Adrenal gland (tissue), 5 donors: ENCODE measurements around the gene GPC3.

Experiments used
- POLR2A ChIP-seq, 2 donors: fragments of 450-650 bp; IDR thresholded peaks; one replicate each; pipeline ENCODE4 v1.6.1; 2017; ENCODE audit warnings: antibody characterized with exemption in 2 of 2, mild to moderate bottlenecking in 2 of 2, moderate library complexity in 1 of 2
- TF ChIP-seq, protein P1 (sequence below), 6 experiments: fragments of 450-650 bp in 4 of 6; fragments of 200-600 bp in 2 of 6; sonication (generic) in 1 of 6; IDR thresholded peaks; 1 replicate in 5 of 6; 2 replicates in 1 of 6; pipeline versions ENCODE4 v1.5.1 to v1.8.0; 2016 to 2021; ENCODE audit warnings: antibody characterized with exemption in 6 of 6, mild to moderate bottlenecking in 2 of 6, moderate library complexity in 1 of 6
- donor health status: DM: no; HTN: no; CAD: no.

DNA sequence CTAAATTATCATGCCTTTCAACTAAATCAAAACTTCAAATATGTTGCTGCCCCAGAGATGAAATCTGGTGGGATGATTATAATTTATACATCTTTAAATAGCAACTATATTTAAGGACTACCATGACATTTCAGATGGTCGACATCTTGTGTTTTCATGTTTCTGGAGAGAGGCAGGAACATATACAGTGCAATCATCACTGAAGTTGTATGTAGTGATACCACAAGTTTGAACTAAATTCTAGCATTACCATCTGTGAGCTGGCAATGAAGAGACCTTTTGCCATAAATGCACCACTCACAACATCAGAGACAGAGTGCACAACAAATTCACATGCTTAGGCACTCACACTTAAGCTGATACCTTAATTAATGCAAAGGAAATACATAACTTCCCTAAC lies 373.7 kb downstream of the GPC3 start:
- TF ChIP-seq POLR2A (IDR thresholded peaks at IDR 0.05), result no peak
- TF ChIP-seq, protein P1, sequence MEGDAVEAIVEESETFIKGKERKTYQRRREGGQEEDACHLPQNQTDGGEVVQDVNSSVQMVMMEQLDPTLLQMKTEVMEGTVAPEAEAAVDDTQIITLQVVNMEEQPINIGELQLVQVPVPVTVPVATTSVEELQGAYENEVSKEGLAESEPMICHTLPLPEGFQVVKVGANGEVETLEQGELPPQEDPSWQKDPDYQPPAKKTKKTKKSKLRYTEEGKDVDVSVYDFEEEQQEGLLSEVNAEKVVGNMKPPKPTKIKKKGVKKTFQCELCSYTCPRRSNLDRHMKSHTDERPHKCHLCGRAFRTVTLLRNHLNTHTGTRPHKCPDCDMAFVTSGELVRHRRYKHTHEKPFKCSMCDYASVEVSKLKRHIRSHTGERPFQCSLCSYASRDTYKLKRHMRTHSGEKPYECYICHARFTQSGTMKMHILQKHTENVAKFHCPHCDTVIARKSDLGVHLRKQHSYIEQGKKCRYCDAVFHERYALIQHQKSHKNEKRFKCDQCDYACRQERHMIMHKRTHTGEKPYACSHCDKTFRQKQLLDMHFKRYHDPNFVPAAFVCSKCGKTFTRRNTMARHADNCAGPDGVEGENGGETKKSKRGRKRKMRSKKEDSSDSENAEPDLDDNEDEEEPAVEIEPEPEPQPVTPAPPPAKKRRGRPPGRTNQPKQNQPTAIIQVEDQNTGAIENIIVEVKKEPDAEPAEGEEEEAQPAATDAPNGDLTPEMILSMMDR (IDR thresholded peaks at IDR 0.05), result no peak
